HG02840 (cell line): ENCODE results near the gene ITPRID2.
"Not testable (repeated sequence)": the region's sequence is repeated elsewhere in the genome, so short reads cannot be mapped to it uniquely, and the experiment has no call there.

Experiments used
- ATAC-seq: cut with Tn5 transposase; IDR thresholded peaks from one replicate; pipeline ENCODE4 v1.9.1; 2021; ENCODE audit warnings: mild to moderate bottlenecking, moderate library complexity, moderate number of reproducible peaks; ENCODE audit not compliant: unreplicated experiment, low FRiP score

Gene ITPRID2

DNA sequence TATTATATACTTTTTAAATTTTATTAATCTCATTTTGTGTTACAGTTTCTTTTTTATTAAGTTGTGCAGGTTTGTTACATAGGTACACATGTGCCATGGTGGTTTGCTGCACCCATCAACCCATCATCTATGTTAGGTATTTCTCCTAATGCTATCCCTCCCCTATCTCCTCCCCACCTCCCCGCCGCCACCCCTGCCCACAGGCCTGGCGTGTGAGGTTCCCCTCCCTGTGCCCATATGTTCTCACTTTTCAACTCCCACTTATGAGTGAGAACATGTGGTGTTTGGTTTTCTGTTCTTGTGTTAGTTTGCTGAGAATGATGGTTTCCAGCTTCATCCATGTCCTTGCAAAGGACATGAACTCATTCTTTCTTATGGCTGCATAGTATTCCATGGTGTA lies 64.3 kb downstream of the ITPRID2 start:
- ATAC-seq = not testable (repeated sequence)

DNA sequence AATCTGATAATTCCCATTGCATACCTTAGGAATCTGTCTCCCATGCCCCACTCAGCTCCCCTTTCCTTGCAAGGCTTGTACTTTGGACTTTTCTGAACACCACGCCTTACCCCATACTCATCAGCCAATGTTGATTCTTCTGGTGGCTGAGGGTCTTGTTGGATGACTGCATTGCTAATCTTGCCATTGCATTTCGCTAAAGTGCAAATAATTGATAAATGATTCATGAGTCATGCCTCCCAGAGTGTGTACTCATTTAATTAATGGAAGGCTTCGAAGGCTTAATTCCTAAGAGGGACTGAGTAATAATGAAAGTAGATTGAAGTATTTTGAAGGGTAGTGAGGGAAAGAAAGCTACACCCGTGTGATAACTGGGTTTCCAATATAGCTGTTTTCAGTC lies 66.1 kb downstream of the ITPRID2 start:
- no peak for ATAC-seq

DNA sequence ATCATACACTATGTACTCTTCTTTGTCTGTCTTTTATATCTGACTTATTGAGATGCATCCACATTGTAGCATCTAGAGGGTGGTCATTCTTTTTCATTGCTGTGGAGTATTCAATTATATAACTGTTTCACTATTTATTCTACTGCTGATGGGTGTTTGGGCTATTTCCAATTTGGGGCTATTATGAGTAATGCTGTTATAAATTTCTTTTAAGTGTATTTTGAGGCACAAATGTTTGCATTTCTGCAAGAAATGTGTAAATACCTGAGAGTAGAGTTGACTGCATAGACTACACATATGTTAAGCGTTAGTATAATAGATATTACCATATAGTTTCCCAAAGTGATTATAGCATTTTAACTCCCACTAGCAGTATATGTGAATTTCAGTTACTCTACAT lies 67.2 kb downstream of the ITPRID2 start:
- no peak for ATAC-seq

DNA sequence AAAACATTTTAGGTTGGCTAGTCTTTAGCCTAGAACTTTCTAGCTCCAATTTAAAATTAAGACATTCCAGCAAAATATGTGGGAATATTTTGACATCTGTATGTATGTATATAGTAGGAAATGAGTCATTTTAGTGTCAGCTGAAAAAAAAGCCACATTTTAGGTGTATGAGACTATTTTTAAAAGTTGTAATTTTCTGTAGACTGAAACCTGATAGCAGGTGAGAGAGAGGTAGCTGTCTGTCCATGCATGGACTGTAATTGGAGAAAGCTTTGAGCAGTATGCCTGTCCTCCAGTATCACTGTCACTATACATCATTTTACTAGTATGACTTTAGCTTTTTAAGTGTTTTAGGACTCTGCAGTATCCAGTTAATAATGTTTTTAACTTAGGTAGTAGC lies 68.0 kb downstream of the ITPRID2 start:
- no peak for ATAC-seq

DNA sequence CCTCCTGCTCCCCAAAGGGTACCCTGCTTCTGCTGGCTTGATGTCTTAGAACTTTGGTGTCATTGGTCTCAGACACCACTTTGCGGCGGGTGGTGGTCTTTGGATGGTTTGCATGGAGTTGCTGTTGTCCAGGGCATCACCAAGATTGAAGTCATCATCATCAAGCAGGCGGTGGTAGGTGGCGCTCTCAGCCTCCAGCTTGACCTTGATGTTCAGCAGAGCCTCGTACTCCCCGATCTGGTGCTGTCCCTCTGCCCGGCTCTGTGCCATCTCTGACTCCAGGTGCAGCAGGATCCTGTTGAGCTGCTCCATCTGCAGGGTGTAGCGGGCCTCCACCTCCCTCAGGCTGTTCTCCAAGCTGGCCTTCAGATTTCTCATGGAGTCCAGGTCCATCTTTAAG lies 69.6 kb downstream of the ITPRID2 start:
- not testable (repeated sequence) for ATAC-seq

DNA sequence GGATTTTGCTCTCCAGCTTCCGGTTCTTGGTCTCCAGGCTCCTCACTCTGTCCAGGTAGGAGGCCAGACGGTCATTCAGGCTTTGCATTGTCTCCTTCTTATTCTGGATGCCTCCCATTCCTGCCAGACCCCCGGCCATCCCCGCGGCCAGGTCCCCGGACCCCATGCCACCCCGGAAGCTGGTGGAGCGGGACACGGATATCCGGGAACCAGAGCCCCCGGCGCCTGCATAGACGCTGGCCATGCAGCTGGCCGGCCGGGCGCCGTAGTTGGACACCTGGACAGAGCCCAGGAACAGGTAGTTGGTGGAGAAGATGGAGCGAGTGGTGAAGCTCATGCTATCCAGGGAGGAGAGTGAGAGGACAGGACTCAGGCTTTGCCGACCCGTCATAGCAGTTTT lies 70.6 kb downstream of the ITPRID2 start:
- ATAC-seq = no peak

DNA sequence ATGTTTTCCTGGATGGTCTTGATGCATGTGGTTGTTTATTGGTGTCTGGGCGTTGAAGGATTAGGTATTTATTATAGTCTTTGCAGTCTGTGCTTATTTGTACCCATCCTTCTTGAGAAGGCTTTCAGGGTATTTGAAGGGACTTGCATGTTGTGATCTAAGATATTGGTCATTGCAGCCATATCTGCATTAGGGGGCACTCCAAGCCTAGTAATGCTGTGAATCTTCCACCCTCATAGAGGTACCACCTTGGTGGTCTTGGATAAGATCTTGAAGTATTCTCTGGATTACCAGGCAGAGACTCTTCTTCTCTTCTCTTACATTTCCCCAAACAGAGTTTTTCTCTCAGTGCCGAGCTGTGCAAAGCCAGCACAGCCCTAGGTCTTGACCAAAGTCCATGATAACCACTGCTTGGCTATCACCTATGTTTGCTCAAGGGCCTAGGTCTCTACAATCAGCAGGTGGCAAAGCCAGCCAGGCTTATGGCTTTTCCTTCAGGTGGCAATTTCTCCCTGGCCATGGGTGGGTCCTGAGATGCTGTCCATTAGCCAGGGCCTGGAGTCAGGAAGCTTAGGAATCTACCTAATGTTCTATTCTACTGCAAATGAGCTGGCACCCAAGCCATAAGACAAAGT lies 78.7 kb downstream of the ITPRID2 start:
- ATAC-seq = no peak

DNA sequence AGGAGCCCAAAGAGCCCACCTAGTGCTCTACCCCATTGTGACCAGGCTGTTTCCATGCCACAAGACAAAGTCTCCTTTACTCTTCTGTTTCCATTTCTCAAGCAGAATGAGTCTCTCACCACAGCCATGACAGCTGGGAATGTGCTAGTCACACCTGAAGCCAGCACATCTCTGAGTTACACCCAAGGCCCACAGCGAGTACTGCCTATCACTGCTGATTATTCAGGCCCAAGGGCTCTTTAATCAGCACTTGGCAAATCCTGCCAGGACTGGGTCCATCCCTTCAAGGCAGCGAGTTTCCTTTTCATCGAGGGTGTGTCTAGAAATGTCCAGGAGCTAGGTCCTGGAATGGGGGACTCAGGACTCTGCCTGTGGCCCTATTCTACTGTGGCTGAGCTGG lies 79.5 kb downstream of the ITPRID2 start:
- ATAC-seq = no peak

DNA sequence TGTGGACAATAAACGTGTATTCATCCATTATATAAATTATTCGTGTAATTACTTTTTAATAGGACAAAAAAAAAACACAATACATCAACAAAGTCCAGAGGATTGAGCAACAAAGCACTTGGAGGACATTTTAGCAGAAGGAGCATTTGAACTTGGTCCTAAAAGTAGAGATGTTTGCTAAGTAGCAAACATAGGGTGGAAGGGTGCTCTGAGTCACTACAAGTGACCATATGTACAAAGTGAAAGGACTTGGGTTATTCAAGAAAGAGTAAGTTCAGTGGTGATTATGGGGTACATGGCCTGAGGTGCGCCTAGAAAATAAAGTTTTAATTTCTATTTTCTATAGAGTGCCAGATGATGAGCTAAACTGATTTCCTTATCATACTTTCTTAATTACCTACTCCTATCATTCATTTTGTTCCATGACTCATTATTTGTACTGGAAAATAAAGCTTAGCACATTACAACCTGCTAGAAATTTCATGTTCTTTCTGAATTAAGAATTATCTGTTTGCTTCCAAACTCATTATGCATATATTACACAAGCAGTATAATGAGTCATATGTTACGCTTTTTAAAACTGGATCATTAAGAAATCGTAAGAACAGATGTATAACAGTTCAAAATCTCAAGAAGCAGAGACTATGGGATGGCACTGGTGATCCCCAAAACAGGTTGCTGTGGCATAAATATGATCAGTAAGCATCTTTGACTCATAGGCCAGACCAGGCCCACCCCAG lies 81.1 kb downstream of the ITPRID2 start:
- no peak for ATAC-seq

DNA sequence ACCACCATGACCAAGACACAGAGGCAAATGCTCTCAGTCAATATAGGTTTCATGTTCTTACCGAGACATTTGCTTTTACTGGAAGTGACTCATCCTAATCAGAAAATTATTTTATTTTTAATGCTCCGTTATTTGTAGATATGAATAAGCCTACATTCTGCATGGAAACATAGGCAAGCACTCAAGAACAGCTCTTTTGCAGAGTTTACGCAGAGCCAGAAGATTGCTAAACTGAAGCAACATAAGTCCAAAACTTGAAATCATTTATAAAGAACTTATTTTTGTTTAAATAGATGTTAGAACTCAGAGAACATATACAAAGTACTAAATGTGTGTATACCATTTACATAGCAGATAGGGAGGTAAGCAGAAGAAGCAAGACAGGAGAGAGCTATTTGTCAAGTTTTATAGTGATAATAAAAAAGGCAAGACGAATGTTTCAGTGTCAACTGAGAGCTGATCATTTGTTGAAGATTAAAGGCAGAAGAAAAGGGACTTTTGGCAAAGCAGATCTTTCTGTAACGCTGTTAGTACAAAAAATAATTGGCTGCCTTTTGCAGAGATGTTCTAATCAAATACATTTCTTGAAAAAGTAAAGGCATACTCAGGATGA lies 81.7 kb downstream of the ITPRID2 start:
- ATAC-seq = no peak

DNA sequence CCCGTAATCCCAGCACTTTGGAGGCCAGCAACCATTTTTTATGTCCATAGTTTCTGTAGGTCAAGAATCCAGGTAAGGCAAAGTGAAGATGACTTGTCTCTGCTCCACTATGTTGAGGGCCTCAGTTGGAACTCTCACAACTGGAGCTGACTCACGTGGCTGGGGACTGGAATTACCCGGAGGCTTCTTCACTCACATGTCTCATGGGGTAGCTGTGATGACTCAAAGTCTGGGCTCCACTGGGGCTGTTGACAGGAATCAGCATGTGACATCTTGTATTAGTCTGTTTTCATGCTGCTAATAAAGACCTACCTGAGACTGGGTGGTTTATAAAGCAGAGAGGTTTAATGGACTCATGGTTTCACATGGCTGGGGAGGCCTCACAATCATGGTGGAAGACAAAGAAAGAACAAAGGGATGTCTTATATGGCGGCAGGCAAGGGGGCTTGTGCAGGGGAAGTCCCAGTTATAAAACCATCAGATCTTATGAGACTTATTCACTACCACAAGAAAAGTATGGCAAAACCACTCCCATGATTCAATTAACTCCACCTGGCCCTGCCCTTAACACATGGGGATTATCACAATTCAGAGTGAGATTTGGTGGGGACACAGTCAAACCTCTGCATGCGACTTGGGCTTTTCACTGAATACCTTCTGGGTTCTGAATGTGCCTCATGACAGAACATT lies 86.3 kb downstream of the ITPRID2 start:
- ATAC-seq = no peak

DNA sequence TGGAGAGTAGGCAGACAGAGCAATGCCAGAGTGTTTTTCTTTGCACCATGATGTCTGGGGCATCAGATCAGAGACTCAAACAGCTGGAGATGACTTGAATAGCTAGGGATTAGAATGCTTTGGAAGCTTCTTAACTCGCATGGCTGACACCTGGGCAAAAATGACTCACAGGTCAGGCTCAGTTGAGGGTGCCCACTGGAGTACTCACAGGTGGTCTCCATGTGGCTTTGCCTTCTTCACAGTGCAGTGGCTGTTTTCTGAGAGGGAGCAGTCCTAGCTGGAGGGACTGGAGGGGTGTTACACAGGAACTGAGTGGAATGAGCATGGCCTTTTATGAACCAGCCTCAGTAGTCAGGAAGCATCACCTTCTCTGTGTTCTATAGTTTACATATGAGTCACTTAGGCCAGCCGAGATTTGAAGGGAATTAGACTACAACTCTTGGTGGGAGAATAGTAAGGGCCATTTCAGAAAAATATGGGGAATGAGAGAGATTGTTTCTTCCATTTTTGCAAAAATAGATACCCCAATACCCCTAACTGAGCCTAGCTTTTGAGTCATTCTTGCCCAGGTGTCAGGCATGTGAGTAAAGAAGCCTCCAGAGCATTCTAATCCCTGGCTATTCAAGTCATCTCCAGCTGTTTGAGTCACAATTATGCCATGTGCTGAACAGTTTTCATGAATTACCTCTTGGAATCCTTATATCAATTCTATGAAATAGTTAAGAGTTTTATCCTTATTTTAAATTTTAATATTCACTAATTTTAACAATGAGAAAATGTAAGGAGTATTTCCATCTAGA lies 87.0 kb downstream of the ITPRID2 start:
- no peak for ATAC-seq
